Stomach (tissue), 9 donors: Measurements from ENCODE around the gene LTB4R. TPM values are rescaled to one million over a fixed set of nuclear protein-coding genes. Genes with fewer than 3 reads are reported as not detected.

Source experiments
- DNase-seq, 2 donors: peaks; one replicate each; pipeline versions ENCODE4 v3.0.0 to v3.0.0-alpha.2; 2013 to 2019
- H3K27ac ChIP-seq, 5 donors: fragments of 200-600 bp in 4 of 5; sonication (generic) in 4 of 5; one replicate each; pipeline ENCODE4 v1.5.1; 2013 to 2019; ENCODE audit warnings: mild to moderate bottlenecking in 1 of 5, moderate library complexity in 1 of 5
- H3K27me3 ChIP-seq, 3 donors: fragments of 200-600 bp; sonication (generic); one replicate each; pipeline ENCODE4 v1.5.1; 2017 to 2019; ENCODE audit warnings: mixed run types in 1 of 3
- H3K36me3 ChIP-seq, 4 donors: fragments of 200-600 bp; sonication (generic); 1 replicate in 3 of 4; 2 replicates in 1 of 4; pipeline ENCODE4 v1.5.1; 2016 to 2019
- H3K4me1 ChIP-seq, 4 donors: fragments of 200-600 bp; sonication (generic); one replicate each; pipeline ENCODE4 v1.5.1; 2016 to 2019
- H3K4me3 ChIP-seq, 4 donors: fragments of 200-600 bp; sonication (generic) in 3 of 4; one replicate each; pipeline ENCODE4 v1.5.1; 2016 to 2019; ENCODE audit warnings: mild to moderate bottlenecking in 1 of 4
- H3K9me3 ChIP-seq, 4 donors: fragments of 200-600 bp; sonication (generic); one replicate each; pipeline ENCODE4 v1.5.1; 2016 to 2019
- EP300 ChIP-seq: sonication (generic); formaldehyde crosslinking; IDR thresholded peaks from one replicate; pipeline ENCODE4 v1.6.1; 2017; ENCODE audit warnings: antibody characterized with exemption
- POLR2A ChIP-seq, 4 donors: fragments of 450-650 bp; IDR thresholded peaks; one replicate each; pipeline ENCODE4 v1.6.1; 2016; ENCODE audit warnings: antibody characterized with exemption in 4 of 4, control low read depth in 2 of 4, mild to moderate bottlenecking in 1 of 4, moderate library complexity in 1 of 4
- POLR2AphosphoS5 ChIP-seq, 3 donors: sonication (generic); formaldehyde crosslinking; IDR thresholded peaks; one replicate each; pipeline ENCODE4 v1.6.1; 2016; ENCODE audit warnings: antibody characterized with exemption in 3 of 3
- WGBS, 5 donors: extraction: QIAGEN DNeasy Blood & Tissue Kit in 3 of 5; methylation state at CpG; one replicate each; pipeline versions ENCODE4 v1.1.5 to v1.1.7; 2013 to 2018; 5-methylcytosine and 5-hydroxymethylcytosine counted together
- intact Hi-C: fragments of 100-400 bp; cut with DNase I; formaldehyde crosslinking; loops from one replicate; pipeline ENCODE4 v1.15.1; 2023; ENCODE audit warnings: low total_unique reads
- polyA plus RNA-seq, 3 donors: library from polyadenylated mRNA; stranded (reverse); fragments of 200-250 nt; gene quantifications; one replicate each; pipeline ENCODE4 v1.2.3, GENCODE V29; 2013
- total RNA-seq, 5 donors: library from RNA; depleted of rRNA; stranded (reverse); fragments of >200 nt; gene quantifications; one replicate each; pipeline versions ENCODE4 v1.1.0 to v1.2.3, GENCODE V29; 2014 to 2016
- TF ChIP-seq, protein P1 (sequence below), 7 experiments: fragments of 450-650 bp in 4 of 7; fragments of 200-600 bp in 3 of 7; sonication (generic) in 3 of 7; IDR thresholded peaks; one replicate each; pipeline ENCODE4 v1.5.1; 2016 to 2019; ENCODE audit warnings: antibody characterized with exemption in 7 of 7, control low read depth in 2 of 7, mild to moderate bottlenecking in 1 of 7
- donor health status: healthy with polysubstance abuse.
- donor health status: Bipolar disorder and iron deficiency.
- donor health status: healthy.

The LTB4R gene
- total and polyA plus RNA-seq, 8 donors = 1.4 to 92.8 (median 21.6) TPM; not detected in 1

DNA sequence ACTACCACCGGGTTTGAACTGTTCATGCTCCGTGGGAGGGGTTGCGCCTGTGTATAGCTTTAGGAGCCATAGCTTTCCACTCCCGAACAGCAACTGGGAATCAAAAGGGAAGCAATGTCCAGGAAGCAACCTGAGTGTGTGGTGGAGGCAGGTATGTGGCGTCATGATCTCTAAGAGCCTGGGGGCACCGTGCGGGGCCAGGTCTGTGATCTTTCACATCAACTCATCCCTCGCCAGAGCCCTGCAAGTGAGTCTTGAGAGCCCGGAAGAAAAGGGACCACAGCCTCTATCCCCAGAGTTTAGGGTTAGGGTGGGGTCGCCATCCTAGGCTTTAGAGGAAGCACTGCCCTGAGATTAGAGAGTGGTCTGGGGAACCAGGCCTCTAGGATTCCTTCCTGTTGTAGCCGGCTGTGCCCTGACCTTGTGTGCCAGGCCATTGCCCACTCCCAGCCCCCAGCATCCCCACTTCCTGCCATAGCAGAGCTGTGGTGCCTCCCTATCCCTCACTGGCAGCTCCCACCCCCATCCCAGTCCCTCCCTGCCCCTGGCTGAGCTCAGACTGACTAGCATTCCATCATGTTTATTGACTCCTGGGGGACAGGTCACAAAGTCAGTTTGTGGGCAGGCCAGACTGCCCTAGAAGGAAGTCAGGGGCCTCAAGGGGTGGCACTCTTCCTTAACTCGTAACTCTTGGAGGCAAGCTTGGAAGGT is 24.3 kb downstream of the LTB4R start:
- H3K27me3 ChIP-seq = peaks cover 0 to 29% (median 8%) of the 10 kb centered on the region in 3 donors

DNA sequence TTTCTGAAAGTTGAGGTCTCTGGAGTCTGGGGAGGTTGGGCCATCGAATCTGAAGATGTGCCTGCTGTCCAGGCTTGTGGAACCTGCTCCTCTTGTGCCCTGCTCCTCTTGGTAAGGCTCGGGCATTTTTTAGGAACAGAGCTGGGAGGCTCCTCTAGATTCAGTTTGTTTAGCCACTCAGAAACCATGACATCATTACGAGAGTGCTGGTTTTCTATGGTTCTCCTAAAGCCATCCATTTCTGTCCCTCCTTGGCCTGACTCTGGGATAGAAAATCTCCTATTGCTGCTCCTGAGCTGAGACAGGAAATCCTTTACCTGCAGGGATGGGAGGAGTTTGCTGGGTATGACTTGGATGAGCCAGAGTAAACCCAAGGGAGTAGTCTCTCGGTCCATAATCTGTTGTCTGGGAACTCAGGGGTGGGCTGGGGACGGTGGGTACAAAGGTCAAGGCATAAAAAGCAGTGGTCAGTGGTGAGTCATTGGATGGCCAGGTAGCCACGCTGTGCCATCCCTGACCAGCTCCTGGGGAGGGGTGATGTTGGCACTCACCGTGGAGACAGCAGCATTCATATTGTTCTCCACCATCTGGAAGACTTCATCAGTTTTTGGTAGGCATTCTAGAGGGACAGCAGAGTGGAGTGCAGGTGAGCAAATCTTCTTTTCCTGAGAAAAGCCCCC is 26.0 kb downstream of the LTB4R start:
- peaks cover 38 to 75% (median 46%) of the 10 kb centered on the region in 4 donors for H3K4me1 ChIP-seq
- peaks cover 4 to 31% (median 18%) of the 10 kb centered on the region in 4 donors for H3K36me3 ChIP-seq
- intact Hi-C loops = no loop called here
- H3K4me3 ChIP-seq = no peak overlapping the region
- no peak for TF ChIP-seq POLR2A (IDR thresholded peaks at IDR 0.05)
- no peak for TF ChIP-seq POLR2AphosphoS5 (IDR thresholded peaks at IDR 0.05)
- TF ChIP-seq EP300 = no peak
- TF ChIP-seq, protein P1, sequence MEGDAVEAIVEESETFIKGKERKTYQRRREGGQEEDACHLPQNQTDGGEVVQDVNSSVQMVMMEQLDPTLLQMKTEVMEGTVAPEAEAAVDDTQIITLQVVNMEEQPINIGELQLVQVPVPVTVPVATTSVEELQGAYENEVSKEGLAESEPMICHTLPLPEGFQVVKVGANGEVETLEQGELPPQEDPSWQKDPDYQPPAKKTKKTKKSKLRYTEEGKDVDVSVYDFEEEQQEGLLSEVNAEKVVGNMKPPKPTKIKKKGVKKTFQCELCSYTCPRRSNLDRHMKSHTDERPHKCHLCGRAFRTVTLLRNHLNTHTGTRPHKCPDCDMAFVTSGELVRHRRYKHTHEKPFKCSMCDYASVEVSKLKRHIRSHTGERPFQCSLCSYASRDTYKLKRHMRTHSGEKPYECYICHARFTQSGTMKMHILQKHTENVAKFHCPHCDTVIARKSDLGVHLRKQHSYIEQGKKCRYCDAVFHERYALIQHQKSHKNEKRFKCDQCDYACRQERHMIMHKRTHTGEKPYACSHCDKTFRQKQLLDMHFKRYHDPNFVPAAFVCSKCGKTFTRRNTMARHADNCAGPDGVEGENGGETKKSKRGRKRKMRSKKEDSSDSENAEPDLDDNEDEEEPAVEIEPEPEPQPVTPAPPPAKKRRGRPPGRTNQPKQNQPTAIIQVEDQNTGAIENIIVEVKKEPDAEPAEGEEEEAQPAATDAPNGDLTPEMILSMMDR (IDR thresholded peaks at IDR 0.05) = no peak
- no peak overlapping the region for H3K27ac ChIP-seq
- H3K27me3 ChIP-seq = peaks cover 0 to 29% (median 8%) of the 10 kb centered on the region in 3 donors
- no peaks in the 10 kb centered on the region for H3K9me3 ChIP-seq
- 80 to 94% (median 89%) methylated on average over 3 to 7 of the region's 7 CpGs for WGBS, 5 donors
- DNase-seq = no peak

More for the DNA sequence above, 24.3 kb downstream of the LTB4R start:
- intact Hi-C loops = no loop called here
- H3K36me3 ChIP-seq = peaks cover 4 to 31% (median 18%) of the 10 kb centered on the region in 4 donors
- H3K9me3 ChIP-seq = no peaks in the 10 kb centered on the region
- peak overlapping the region in 3 of 4 donors; percentile 38 to 54 (median 42) for H3K4me3 ChIP-seq
- H3K27ac ChIP-seq = peak overlapping the region in 4 of 5 donors; percentile 67 to 81 (median 72)
- DNase-seq = no peak
- peaks cover 46 to 86% (median 55%) of the 10 kb centered on the region in 4 donors for H3K4me1 ChIP-seq
- 76 to 80% (median 77%) methylated on average over 12 of the region's 12 CpGs for WGBS, 5 donors
- TF ChIP-seq EP300 (no peak), POLR2A (IDR thresholded peaks at IDR 0.05) (no peak), POLR2AphosphoS5 (IDR thresholded peaks at IDR 0.05) (no peak)
- TF ChIP-seq, protein P1 (IDR thresholded peaks at IDR 0.05) = no peak

DNA sequence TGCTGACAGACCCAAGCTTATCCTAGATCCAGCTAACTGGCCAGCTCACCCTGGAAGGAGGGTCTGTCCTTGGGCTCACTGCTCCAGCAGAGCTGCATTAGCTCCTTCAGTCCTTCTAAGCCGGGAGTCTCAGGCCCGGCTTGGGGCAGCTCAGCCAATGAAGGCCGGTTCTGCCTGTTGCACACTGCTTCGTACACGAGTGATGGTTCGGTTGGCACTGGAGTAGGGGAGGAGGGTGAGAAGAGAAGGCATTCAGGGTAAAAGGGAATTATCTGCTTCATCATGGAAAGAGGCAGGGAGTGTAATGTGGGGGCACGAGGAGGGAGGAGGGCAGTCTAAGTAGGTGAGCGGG is 26.5 kb downstream of the LTB4R start:
- Histone ChIP-seq H3K36me3 (peaks cover 4 to 31% (median 18%) of the 10 kb centered on the region in 4 donors), H3K27me3 (peaks cover 0 to 29% (median 8%) of the 10 kb centered on the region in 3 donors), H3K4me1 (peaks cover 33 to 70% (median 41%) of the 10 kb centered on the region in 4 donors), H3K4me3 (peak overlapping the region in 1 of 4 donors; percentile 59), H3K27ac (no peak overlapping the region), H3K9me3 (no peaks in the 10 kb centered on the region)
- no peak for DNase-seq
- TF ChIP-seq EP300 (no peak), POLR2AphosphoS5 (IDR thresholded peaks at IDR 0.05) (no peak), POLR2A (IDR thresholded peaks at IDR 0.05) (no peak)
- TF ChIP-seq, protein P1 (IDR thresholded peaks at IDR 0.05) = no peak
- WGBS, 5 donors = 88 to 95% (median 94%) methylated on average over 8 of the region's 8 CpGs
- intact Hi-C loops = no loop called here

DNA sequence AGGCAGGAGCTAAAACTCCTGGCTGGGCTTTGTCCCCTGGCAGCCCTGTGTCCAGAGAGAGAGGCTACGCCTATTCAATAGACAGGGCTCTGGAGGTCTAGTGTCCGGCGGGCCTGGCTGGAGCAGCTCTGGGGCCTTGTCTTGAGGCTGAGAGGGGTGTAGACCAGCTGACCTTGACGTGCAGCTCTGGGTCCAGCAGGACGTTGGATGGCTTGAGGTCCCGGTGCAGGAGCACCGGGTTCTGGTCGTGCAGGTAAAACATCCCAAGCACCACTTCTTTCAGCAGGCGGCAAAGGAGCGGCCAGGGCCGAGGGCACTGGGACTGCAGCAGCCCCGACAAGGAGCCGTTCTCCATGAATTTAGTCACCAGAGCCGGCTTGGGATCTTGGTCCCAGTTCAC is 27.5 kb downstream of the LTB4R start:
- no peaks in the 10 kb centered on the region for H3K9me3 ChIP-seq
- H3K27ac ChIP-seq = peak overlapping the region in 4 of 5 donors; percentile 79 to 85 (median 83)
- 55 to 83% (median 72%) methylated on average over 11 to 14 of the region's 14 CpGs for WGBS, 5 donors
- H3K4me1 ChIP-seq = peaks cover 22 to 59% (median 31%) of the 10 kb centered on the region in 4 donors
- H3K4me3 ChIP-seq = peak overlapping the region; percentile 47 to 60 (median 55)
- no peak for TF ChIP-seq POLR2AphosphoS5 (IDR thresholded peaks at IDR 0.05)
- no peak for TF ChIP-seq POLR2A (IDR thresholded peaks at IDR 0.05)
- no peak for TF ChIP-seq EP300
- TF ChIP-seq, protein P1 (IDR thresholded peaks at IDR 0.05) = no peak
- H3K27me3 ChIP-seq = peaks cover 0 to 21% (median 8%) of the 10 kb centered on the region in 3 donors
- intact Hi-C loops = no loop called here
- DNase-seq = no peak
- peaks cover 4 to 31% (median 18%) of the 10 kb centered on the region in 4 donors for H3K36me3 ChIP-seq
